ENCODE results near the gene PKM.

The PKM gene

DNA sequence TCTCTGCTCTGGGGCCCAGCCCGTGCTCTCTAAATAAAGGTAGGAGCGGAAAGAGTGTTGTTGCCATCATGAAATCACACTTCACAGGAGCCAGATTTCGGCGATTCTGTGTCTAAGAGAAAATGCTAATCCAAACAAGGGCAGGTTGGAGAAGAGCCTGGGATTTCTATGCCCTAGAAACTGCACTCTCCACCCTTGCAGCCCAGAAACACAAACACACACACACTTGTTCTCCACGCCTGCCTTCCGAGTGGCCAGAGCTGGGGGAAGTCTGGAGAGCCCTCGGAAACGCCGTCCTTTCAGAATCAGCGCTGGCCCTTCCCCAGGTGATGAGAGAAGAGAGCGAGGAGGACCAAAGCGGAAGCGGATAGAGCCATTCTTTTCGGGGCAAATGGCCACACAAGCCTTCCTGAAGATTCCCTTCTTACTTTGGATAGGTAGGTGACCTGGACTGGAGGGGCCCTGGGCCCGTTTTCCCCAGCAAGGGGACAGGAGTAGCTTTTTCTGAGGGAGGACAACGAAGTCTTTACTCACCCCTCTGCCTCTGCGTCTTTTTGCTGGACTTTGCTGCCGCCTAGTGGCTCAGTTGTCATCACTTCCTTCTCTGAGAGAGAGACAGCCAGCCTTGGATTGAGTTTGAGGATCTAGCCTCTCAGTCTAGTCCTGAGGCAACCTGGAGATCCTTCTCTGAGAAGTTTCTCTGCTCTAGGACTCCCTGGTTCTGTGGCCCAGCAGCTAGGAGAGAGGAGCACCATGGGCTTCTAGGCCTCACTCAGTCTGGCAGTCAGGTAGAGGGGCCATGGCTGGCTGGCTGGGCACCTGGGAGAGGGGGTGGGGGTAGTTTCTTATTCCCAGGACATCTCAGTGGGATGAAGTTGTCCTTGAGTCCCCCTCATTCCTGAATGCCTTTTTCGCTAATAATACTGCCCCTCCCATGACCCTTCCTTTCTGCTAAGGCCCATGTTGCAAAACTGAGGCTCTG is 75.1 kb downstream of the PKM start:
- H3K4me3 ChIP-seq (ENCODE audit: low read length): peak overlapping the region; percentile 43; the same call in 1 of the 2 replicates
- no peak for TF ChIP-seq ZNF274 (IDR thresholded peaks at IDR 0.05; ENCODE audit: low read depth, low read length)

DNA sequence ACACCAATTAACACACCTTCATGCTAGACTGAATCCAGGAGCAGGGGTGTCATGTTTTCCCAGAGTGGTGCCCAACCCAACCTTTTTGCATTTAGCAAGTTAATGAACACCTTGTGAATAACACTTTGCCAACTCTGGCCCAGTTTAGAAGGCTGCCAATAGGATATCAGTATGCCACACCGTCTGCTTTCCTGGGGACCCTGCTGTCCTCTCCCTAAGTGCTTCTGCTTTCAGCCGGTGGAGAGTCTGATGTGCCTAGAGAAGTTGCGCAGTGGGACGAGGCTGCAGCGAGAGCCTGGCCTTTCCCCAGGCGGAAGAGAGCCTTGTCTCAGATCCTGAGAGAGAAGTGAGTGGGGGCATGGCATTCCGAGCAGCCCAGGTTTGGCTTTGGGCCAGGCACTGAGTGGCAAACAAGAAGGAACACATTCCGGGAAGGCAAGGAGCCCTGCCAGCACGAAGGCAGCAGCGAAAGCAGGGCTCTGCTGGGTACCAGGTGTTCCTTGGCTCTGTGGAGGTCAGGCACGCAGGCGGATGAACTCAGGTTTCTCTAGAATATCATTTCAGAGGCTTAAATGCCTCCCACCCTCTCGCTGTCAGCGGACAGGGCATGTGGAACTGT is 75.9 kb downstream of the PKM start:
- no peak for TF ChIP-seq ZNF274 (IDR thresholded peaks at IDR 0.05; ENCODE audit: low read depth, low read length)
- no peak overlapping the region; the same call in 1 of the 2 replicates for H3K4me3 ChIP-seq (ENCODE audit: low read length)

DNA sequence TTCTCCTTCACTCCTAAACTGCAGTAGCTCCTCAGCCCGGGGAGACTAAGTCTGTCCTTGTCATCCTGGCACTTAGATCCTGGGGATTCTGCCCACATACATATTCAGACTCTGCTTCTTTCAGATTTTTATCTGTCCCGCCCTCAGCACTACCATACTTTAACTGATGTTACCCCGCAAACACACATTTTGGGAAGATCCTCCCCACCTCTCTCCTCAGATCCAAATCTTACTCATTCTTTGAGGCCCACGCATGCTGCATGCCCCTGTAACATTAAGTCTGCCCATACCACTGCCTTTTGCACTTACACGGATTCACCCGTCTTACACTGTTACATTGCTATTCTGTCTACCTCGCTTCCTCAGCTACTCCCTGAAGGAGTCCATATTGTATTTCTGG is 76.7 kb downstream of the PKM start:
- H3K4me3 ChIP-seq (ENCODE audit: low read length): no peak overlapping the region
- no peak for TF ChIP-seq ZNF274 (IDR thresholded peaks at IDR 0.05; ENCODE audit: low read depth, low read length)

GRCh38 chr15:72153269-72154000 is 77.6 kb downstream of the PKM start:
- no peak overlapping the region for H3K4me3 ChIP-seq (ENCODE audit: low read length)
- no peak for TF ChIP-seq ZNF274 (IDR thresholded peaks at IDR 0.05; ENCODE audit: low read depth, low read length)
